GM18502 (cell line): Measurements from ENCODE around the gene KDM6B.
"Not testable (repeated sequence)": the region's sequence is repeated elsewhere in the genome, so short reads cannot be mapped to it uniquely, and the experiment has no call there.

ENCODE experiments used
- ATAC-seq: cut with Tn5 transposase; IDR thresholded peaks from one replicate; pipeline ENCODE4 v1.9.1; 2021; ENCODE audit warnings: mild to moderate bottlenecking; ENCODE audit not compliant: unreplicated experiment, poor library complexity

The KDM6B gene, protein sequence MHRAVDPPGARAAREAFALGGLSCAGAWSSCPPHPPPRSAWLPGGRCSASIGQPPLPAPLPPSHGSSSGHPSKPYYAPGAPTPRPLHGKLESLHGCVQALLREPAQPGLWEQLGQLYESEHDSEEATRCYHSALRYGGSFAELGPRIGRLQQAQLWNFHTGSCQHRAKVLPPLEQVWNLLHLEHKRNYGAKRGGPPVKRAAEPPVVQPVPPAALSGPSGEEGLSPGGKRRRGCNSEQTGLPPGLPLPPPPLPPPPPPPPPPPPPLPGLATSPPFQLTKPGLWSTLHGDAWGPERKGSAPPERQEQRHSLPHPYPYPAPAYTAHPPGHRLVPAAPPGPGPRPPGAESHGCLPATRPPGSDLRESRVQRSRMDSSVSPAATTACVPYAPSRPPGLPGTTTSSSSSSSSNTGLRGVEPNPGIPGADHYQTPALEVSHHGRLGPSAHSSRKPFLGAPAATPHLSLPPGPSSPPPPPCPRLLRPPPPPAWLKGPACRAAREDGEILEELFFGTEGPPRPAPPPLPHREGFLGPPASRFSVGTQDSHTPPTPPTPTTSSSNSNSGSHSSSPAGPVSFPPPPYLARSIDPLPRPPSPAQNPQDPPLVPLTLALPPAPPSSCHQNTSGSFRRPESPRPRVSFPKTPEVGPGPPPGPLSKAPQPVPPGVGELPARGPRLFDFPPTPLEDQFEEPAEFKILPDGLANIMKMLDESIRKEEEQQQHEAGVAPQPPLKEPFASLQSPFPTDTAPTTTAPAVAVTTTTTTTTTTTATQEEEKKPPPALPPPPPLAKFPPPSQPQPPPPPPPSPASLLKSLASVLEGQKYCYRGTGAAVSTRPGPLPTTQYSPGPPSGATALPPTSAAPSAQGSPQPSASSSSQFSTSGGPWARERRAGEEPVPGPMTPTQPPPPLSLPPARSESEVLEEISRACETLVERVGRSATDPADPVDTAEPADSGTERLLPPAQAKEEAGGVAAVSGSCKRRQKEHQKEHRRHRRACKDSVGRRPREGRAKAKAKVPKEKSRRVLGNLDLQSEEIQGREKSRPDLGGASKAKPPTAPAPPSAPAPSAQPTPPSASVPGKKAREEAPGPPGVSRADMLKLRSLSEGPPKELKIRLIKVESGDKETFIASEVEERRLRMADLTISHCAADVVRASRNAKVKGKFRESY (N-terminal part only)

DNA sequence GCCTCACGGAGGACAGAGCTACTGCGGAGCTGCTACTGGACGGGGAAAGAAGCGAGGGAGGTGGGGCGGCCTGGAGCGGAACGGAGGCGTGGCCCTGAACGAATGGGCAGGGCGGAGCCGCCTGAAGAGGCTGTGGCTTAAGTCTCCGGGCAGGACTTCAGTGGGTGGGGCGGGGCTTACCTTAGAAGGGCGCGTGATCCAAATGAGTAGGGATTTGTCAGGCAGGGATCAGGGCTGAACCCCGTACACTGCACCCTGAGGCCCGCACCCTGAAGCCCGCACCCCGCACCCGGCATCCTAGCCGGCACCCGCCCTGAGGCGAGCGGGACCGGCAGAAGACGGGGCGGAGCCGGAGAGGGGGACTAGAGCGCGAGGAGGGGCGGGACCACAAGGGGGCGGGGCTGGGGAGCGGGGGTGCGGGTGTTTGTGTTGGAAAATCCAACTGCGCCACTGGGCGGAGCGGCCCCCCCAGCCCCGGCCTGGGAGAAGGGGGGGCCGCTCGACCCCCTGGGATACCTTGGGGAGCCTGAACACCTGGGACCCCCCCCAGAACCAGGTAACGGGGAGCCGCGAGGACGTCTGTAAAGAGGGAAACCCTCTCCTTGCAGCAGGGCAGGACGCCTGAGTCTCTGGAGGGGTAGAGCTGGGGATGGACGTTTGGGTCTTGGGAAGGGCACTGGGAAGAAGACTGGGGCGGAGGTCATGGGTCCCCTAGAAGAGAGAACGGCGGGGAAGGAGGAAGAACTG, at the start of gene KDM6B:
Gene KDM6B (plus strand): TSS at position 423 of the 747 bp plus-strand sequence. CDS start 11,338 bp downstream, outside the sequence.
- ATAC-seq = peak; percentile 50

- no peak for ATAC-seq
These were observed 47.2 kb upstream of the KDM6B start for GRCh38 chr17:7786866-7787265.

- no peak for ATAC-seq
These were observed 44.9 kb upstream of the KDM6B start for GRCh38 chr17:7789131-7789530.

DNA sequence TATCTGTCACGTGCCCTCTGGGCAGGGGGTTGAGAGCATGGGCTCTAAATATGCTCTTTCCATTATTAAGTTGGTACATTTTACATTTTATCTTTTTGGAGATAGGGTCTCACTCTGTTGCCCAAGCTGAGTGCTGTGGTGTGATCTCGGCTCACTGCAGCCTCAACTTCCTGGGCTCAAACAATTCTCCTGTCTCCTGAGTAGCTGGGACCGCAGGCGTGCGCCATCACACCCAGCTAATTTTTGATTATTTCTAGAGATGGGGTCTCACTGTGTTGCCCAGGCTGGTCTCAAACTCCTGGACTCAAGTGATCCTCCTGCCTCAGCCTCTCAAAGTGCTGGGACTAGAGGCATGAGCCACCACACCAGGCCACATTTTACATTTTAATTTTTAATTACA, 43.9 kb upstream of the KDM6B start:
- no peak for ATAC-seq

- no peak for ATAC-seq
These were observed 41.4 kb upstream of the KDM6B start for GRCh38 chr17:7792611-7793010.

- no peak for ATAC-seq
These were observed 39.8 kb upstream of the KDM6B start for GRCh38 chr17:7794075-7794663.

- ATAC-seq = no peak
These were observed 36.0 kb upstream of the KDM6B start for GRCh38 chr17:7797976-7798375.

DNA sequence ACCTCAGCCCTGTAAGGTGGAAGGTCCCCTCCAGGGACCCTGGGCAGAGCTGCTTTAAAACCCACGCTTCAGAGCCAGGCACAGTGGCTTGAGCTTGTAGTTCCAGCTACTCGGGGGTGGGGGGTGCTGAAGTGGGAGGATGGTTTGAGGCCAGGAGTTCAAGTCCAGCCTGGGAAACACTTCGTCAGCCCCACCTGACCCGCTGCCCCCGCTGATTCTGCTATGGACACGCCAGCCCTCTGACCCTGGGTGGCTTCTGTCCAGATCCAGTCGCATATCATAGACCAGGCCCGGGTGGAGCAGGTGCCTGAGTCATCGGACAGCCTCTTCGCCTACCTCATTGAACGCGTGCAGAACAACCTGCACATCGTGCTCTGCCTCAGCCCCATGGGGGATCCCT, 35.2 kb upstream of the KDM6B start:
- ATAC-seq = no peak

- ATAC-seq = no peak
These were observed 30.0 kb upstream of the KDM6B start for GRCh38 chr17:7803981-7804380.

DNA sequence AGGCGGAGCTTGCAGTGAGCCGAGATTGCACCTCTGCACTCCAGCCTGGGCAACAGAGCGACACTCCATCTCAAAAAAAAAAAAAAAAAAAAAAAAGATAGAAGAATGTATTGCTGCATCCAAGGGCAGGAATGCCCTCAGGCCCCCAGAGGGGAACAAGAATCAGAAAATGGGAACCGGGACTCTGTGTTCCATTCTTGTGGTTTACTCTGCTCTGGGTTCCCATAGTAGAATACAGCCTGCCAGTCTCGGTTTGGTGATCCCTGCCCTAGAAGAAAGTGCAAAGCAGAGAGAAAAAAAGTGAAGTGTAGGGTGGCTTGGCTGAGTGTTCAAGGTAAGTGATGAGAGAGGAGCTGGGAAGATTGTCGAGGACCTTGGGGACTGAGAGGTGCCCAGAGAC, 27.4 kb upstream of the KDM6B start:
- no peak for ATAC-seq

- no peak for ATAC-seq
These were observed 26.8 kb upstream of the KDM6B start for GRCh38 chr17:7807206-7807605.

DNA sequence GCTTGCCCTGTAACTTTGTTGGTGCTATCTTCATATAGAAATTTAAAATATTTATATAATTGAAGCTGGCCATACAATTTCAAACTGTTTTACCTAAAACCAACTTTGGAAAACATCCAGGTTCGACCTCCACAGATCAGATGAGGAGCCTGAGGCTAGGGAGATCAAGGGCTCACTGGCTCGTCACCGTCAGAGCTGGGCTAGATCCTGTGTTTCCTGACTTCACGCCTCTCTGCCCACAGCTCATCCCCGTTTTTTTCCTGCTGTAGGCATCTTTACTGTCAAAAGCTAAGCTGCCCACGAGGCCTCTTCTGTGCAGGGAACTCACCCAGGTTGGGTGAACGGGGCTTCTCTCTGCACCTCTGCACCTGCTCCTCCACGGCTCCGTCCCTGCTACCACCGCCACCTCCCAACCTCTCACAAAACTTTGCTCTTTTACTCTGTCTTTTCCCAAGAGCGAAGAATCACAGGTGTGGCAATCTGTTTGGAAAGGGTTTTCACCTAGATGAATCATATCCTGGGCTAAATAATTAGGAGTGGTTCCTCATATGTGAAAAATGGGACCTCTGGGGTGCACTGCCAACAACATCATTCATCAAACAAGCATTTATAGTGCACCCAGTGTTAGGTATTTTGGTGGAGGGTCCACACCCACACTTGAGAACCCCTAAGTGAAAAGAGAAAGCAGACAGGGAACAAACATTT, 24.8 kb upstream of the KDM6B start:
- ATAC-seq = no peak

DNA sequence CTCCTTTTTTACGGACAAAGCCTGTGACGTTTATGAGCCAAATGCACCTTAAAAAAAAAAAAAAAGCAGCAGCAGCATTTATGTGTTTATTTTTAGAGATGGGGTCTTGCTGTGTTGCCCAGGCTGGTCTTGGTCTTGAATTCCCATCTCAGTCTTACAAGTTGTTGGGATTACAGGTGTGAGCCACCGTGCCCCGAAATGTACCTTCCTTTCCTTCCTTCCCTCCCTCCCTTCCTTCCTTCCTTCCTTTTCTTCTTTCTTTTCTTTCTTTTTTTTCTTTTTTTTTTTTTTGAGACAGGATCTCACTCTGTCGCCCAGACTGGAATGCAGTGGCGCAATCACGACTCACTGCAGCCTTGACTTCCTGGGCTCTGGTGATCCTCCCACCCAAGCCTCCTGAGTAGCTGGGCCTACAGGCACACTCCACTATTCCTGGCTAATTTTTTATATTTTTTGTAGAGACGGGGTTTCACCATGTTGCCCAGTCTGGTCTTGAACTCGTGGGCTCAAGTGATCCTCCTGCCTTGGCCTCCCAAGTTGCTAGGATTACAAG, 24.1 kb upstream of the KDM6B start:
- ATAC-seq = not testable (repeated sequence)

DNA sequence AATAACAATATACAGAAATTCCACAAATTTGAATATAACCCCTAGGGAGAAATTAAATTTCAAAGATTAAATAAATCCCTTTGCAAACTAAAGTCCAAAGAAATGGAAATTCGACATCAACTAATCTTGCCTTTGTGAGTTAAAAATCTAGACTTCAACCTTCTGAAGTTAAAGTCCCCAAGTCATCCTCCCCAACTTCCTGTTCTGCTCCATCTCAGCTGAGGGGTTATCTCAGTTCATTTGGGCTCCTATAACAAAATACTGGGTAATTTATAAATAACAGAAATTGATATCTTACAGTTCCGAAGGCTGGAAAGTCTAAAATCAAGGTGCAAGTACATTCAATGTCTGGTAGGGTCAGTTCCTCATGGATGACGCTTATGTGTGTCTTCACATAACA, 22.8 kb upstream of the KDM6B start:
- ATAC-seq = no peak

DNA sequence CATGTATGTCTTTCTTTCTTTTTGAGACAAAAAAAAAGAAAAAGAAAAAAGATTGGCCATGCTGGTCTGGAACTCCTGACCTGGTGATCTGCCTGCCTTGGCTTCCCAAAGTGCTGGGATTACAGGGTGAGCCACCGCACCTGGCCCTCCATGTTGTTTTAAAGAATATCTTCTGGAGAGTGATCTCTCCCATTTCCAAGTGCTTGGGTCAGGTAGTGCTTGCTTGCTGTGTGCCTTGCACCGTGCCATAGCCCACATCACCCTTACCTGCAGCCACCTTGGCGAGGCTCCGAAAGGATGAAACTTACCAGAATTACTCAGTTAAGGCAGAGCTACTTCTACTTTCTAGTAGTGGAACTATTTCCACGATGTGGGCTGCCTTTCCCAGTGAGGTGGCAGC, 19.0 kb upstream of the KDM6B start:
- no peak for ATAC-seq

- ATAC-seq = no peak
These were observed 16.9 kb upstream of the KDM6B start for GRCh38 chr17:7816926-7817642.

GRCh38 chr17:7817643-7817964, 16.4 kb upstream of the KDM6B start:
- no peak for ATAC-seq

GRCh38 chr17:7818026-7818425, 16.0 kb upstream of the KDM6B start:
- ATAC-seq = no peak
